IgD-negative memory B cell (primary cell): Measurements from ENCODE around the gene PPP2R3B. TPM values are rescaled to one million over a fixed set of nuclear protein-coding genes. Genes with fewer than 3 reads are reported as not detected.
"Not testable (repeated sequence)": the region's sequence is repeated elsewhere in the genome, so short reads cannot be mapped to it uniquely, and the experiment has no call there.

Experiments
- H3K27ac Mint-ChIP-seq, 3 donors: one replicate each; pipeline ENCODE4 v1.8.0; 2020 to 2022; ENCODE audit warnings: mild to moderate bottlenecking in 3 of 3, mixed read lengths in 3 of 3, moderate library complexity in 1 of 3
- H3K27me3 Mint-ChIP-seq: one replicate; pipeline ENCODE4 v1.8.0; 2021; ENCODE audit warnings: mixed read lengths
- H3K36me3 Mint-ChIP-seq: one replicate; pipeline ENCODE4 v1.8.0; 2020; ENCODE audit warnings: mild to moderate bottlenecking, mixed read lengths
- H3K4me1 Mint-ChIP-seq, 3 donors: one replicate each; pipeline ENCODE4 v1.8.0; 2020 to 2022; ENCODE audit warnings: mixed read lengths in 3 of 3, mild to moderate bottlenecking in 1 of 3
- H3K4me3 Mint-ChIP-seq, 4 donors: one replicate each; pipeline ENCODE4 v1.8.0; 2020 to 2022; ENCODE audit warnings: mild to moderate bottlenecking in 4 of 4, mixed read lengths in 4 of 4, moderate library complexity in 3 of 4
- H3K9me3 Mint-ChIP-seq, 3 donors: one replicate each; pipeline ENCODE4 v1.8.0; 2020 to 2021; ENCODE audit warnings: mixed read lengths in 3 of 3, mild to moderate bottlenecking in 1 of 3
- polyA plus RNA-seq: library from polyadenylated mRNA; unstranded; fragments of 300-500 nt; fragmentation: Illumina TruSeq; gene quantifications from one replicate; pipeline ENCODE4 v1.2.3, GENCODE V29; 2021

PPP2R3B gene
- polyA plus RNA-seq, 1 donor from 2014 or later, result 9.2 TPM

- Mint-ChIP-seq H3K4me1 (peaks cover 0 to 6% (median 2%) of the 10 kb centered on the region in 3 donors), H3K36me3 (peaks cover 10% of the 10 kb centered on the region), H3K9me3 (peaks cover 0 to 7% (median 1%) of the 10 kb centered on the region in 3 donors), H3K27ac (no peak overlapping the region), H3K27me3 (no peaks in the 10 kb centered on the region), H3K4me3 (no peak overlapping the region)
These were observed 30.2 kb downstream of the PPP2R3B start for GRCh38 chrX:356385-357034.

DNA sequence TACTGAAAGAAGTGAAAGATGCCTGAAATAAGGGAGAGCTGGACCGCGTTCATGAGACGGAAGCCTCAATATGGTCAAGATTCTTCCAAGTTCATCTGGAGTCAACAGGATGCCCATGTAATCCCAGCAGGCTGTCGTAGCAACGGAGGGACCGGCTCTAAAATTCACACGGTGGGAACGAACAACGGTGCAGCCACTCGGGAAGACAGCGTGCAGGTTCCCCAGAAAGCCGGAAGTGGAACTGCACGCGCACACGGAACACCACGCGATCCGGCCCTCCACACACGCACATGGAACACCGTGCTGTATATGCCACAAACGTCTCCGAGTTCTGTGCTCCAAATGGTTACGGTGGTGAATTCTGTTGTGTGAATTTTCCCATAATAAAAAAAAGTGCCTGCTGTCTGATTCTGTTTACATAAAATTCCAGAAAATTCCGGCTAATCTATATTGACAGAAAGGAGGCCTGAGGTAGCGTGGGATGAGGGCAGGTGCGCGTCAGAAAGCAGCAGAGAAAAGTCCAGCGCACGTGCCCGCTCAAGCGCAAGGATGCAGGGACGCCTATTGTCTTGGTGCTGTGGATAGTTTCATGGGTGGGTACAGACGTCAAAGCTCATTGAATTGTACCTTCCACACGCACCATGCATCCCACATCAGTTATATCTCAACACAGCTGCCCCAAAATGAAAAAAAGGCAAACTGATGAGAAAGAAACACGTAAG lies 31.2 kb downstream of the PPP2R3B start:
- Mint-ChIP-seq H3K9me3 (peaks cover 0 to 7% (median 1%) of the 10 kb centered on the region in 3 donors), H3K4me1 (peaks cover 0 to 6% (median 2%) of the 10 kb centered on the region in 3 donors), H3K27me3 (no peaks in the 10 kb centered on the region), H3K4me3 (no peak overlapping the region), H3K36me3 (peaks cover 7% of the 10 kb centered on the region), H3K27ac (no peak overlapping the region)

- Mint-ChIP-seq H3K4me3 (no peak overlapping the region), H3K27ac (no peak overlapping the region), H3K36me3 (peaks cover 3% of the 10 kb centered on the region), H3K9me3 (no peaks in the 10 kb centered on the region), H3K4me1 (peaks cover 0 to 8% (median 2%) of the 10 kb centered on the region in 3 donors), H3K27me3 (no peaks in the 10 kb centered on the region)
These were observed 32.9 kb downstream of the PPP2R3B start for GRCh38 chrX:353566-354535.

GRCh38 chrX:352582-353314 lies 34.0 kb downstream of the PPP2R3B start:
- Mint-ChIP-seq H3K4me3 (no peak overlapping the region), H3K4me1 (peaks cover 0 to 8% (median 2%) of the 10 kb centered on the region in 3 donors), H3K27me3 (no peaks in the 10 kb centered on the region), H3K36me3 (peaks cover 4% of the 10 kb centered on the region), H3K27ac (peak overlapping the region in 1 of 3 donors; percentile 57), H3K9me3 (no peaks in the 10 kb centered on the region)

- Mint-ChIP-seq H3K9me3 (no peaks in the 10 kb centered on the region), H3K4me1 (peaks cover 0 to 8% (median under 1%) of the 10 kb centered on the region in 3 donors), H3K4me3 (no peak overlapping the region)
These were observed 34.5 kb downstream of the PPP2R3B start for GRCh38 chrX:352181-352580.

GRCh38 chrX:351736-352135 lies 35.0 kb downstream of the PPP2R3B start:
- peaks cover 0 to 8% (median 0%) of the 10 kb centered on the region in 3 donors for H3K4me1 Mint-ChIP-seq
- H3K4me3 Mint-ChIP-seq, result no peak overlapping the region
- no peak overlapping the region for H3K27ac Mint-ChIP-seq
- H3K9me3 Mint-ChIP-seq, result no peaks in the 10 kb centered on the region
- H3K27me3 Mint-ChIP-seq, result no peaks in the 10 kb centered on the region
- peaks cover 2% of the 10 kb centered on the region for H3K36me3 Mint-ChIP-seq

More at GRCh38 chrX:352181-352580, 34.5 kb downstream of the PPP2R3B start:
- Mint-ChIP-seq H3K36me3 (peaks cover 4% of the 10 kb centered on the region), H3K27ac (no peak overlapping the region), H3K27me3 (no peaks in the 10 kb centered on the region)

DNA sequence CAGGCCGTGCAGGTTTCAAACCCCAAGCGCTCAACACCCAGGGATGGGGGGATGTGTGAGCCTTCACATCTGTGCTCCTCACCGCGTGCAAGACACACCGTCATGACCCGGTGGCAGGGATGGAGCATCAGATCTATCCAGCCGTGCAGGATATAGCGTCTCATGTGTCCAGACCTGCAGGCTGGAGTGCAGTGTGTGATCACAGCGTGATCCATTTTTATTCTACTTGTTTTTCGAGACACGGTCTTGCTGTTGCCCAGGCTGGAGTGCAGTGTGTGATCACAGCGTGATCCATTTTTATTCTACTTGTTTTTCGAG lies 35.4 kb downstream of the PPP2R3B start:
- not testable (repeated sequence) for H3K27ac Mint-ChIP-seq, H3K4me1 Mint-ChIP-seq, H3K27me3 Mint-ChIP-seq, H3K4me3 Mint-ChIP-seq, H3K36me3 Mint-ChIP-seq, H3K9me3 Mint-ChIP-seq

DNA sequence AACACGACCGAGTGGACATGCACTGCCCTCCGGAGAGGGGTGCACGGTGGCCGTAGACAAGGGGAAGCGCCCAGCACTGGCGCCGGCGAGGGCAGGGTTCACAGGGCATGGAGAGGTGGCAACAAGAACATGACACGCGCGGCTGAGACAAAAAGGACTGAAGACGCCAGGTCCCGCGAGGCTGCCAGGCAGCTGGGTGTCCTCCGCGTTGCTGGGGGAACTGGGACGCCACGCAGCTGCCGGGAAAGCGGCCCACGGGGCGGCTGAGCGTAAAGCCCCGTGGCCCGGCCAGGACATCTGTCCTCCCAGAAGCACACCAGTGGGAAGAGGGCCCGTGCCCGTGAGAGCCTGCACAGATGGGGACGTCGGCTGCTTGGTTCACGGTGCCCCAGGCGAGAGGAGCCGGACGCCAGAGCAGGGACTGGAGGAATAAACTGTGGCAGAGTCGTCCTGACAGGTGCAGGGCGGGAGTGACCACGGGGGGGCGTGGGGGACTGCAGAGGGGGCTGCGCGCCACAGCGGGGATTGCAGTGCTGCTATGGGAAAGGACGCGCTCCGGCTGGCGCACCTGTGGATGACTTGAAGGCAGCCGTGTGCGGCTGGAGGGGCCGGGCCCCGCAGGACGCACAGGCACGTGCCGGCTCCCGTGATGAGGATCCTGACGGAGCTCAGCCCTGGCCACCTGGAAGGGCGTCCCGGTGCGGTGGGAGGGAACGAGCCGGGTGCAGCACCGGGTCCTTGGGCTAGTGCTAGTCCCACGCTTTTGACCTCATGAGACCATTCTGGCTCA lies 36.0 kb downstream of the PPP2R3B start:
- no peak overlapping the region for H3K4me3 Mint-ChIP-seq
- peaks cover 2% of the 10 kb centered on the region for H3K36me3 Mint-ChIP-seq
- no peaks in the 10 kb centered on the region for H3K9me3 Mint-ChIP-seq
- H3K27me3 Mint-ChIP-seq, result no peaks in the 10 kb centered on the region
- no peak overlapping the region for H3K27ac Mint-ChIP-seq
- H3K4me1 Mint-ChIP-seq, result peaks cover 0 to 7% (median 0%) of the 10 kb centered on the region in 3 donors

DNA sequence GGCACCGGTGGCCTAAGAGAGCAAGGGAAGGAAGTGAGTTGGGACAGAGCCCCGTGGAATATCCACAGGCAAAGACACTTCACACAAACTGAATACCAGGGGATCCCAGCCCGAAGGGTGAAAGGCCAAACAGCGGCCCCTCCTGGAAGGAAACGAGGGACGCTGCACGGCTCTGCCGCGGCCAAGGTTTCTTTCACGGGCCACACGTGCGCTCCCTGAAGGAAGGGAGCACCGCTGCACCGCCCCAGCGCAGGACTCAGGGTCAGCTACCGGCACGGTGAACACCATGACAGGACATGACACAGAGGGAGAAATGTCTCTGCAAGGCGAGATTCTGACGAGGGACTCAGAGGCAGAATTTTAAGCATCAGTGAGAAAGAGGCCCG lies 36.6 kb downstream of the PPP2R3B start:
- no peak overlapping the region for H3K4me3 Mint-ChIP-seq
- H3K27me3 Mint-ChIP-seq, result no peaks in the 10 kb centered on the region
- H3K9me3 Mint-ChIP-seq, result no peaks in the 10 kb centered on the region
- peaks cover 2% of the 10 kb centered on the region for H3K36me3 Mint-ChIP-seq
- peaks cover 0 to 5% (median 0%) of the 10 kb centered on the region in 3 donors for H3K4me1 Mint-ChIP-seq
- no peak overlapping the region for H3K27ac Mint-ChIP-seq

GRCh38 chrX:349702-350101 lies 37.0 kb downstream of the PPP2R3B start:
- Mint-ChIP-seq H3K36me3 (peaks cover 2% of the 10 kb centered on the region), H3K27me3 (no peaks in the 10 kb centered on the region), H3K4me1 (peaks cover 0 to 3% (median 0%) of the 10 kb centered on the region in 3 donors), H3K4me3 (no peak overlapping the region), H3K27ac (no peak overlapping the region), H3K9me3 (no peaks in the 10 kb centered on the region)

- no peaks in the 10 kb centered on the region for H3K27me3 Mint-ChIP-seq
- peaks cover 2% of the 10 kb centered on the region for H3K36me3 Mint-ChIP-seq
- no peaks in the 10 kb centered on the region for H3K9me3 Mint-ChIP-seq
- peak overlapping the region in 1 of 3 donors; percentile 16 for H3K27ac Mint-ChIP-seq
- H3K4me3 Mint-ChIP-seq, result no peak overlapping the region
- peaks cover 0 to 3% (median 0%) of the 10 kb centered on the region in 3 donors for H3K4me1 Mint-ChIP-seq
These were observed 37.5 kb downstream of the PPP2R3B start for GRCh38 chrX:349196-349595.

- no peak overlapping the region for H3K4me3 Mint-ChIP-seq
- H3K36me3 Mint-ChIP-seq, result peaks cover 2% of the 10 kb centered on the region
- H3K9me3 Mint-ChIP-seq, result no peaks in the 10 kb centered on the region
- peaks cover 0 to 3% (median 0%) of the 10 kb centered on the region in 3 donors for H3K4me1 Mint-ChIP-seq
- no peak overlapping the region for H3K27ac Mint-ChIP-seq
- no peaks in the 10 kb centered on the region for H3K27me3 Mint-ChIP-seq
These were observed 38.1 kb downstream of the PPP2R3B start for GRCh38 chrX:348461-349117.

DNA sequence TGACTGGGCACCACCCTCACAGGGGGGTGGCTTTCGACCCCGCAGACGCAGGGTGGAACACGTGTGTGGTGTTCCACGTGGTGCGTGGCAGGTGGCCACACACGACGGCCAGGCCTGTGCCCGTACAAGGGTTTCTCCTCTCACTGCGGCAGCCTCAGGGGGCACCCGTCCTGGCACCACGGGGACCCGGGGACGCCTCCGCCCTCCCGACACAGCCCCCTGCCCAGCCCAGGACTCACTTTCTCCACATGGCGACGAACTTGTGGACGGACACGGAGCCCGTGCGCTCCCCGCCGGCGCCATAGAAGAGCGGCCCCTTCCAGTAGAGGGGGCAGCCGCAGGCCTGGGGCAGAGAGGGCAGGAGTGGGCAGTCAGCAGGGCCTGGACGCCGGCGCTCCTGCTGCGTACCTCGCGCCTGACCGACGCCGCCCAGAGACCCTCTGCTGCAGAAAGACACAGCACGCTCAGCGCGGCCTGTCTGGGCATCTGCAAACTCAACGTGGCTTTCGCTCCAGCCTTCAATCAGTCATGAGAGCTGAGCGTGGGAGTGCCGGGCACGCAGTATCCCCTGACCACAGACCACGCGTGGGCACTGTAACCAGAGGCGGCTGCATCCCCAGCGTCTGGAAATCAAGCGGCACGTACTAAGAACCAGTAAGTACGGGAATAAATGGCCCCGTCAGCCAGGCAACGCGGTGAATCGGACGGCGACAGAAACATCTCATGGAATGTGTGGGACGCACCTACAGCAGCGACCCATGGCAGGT lies 39.2 kb downstream of the PPP2R3B start:
- H3K36me3 Mint-ChIP-seq, result peaks cover 2% of the 10 kb centered on the region
- H3K4me3 Mint-ChIP-seq, result peak overlapping the region in 1 of 4 donors; percentile 12
- H3K27me3 Mint-ChIP-seq, result no peaks in the 10 kb centered on the region
- no peaks in the 10 kb centered on the region for H3K9me3 Mint-ChIP-seq
- H3K27ac Mint-ChIP-seq, result no peak overlapping the region
- peaks cover 0 to 3% (median 0%) of the 10 kb centered on the region in 3 donors for H3K4me1 Mint-ChIP-seq
